PFSK-1 (cell line): Measurements from ENCODE around the gene ZNF425. TPM values are rescaled to one million over a fixed set of nuclear protein-coding genes. Genes with fewer than 3 reads are reported as not detected.

Experiments
- FOXP2 ChIP-seq: optimal IDR thresholded peaks from 2 replicates; pipeline ENCODE3; 2011; ENCODE audit warnings: borderline replicate concordance, control low read depth, inconsistent platforms; ENCODE audit not compliant: insufficient read depth; ENCODE audit errors: extremely low read length, extremely low read depth
- POLR2AphosphoS5 ChIP-seq: IDR thresholded peaks from 2 replicates; pipeline ENCODE4 v1.6.1; 2012; ENCODE audit warnings: low read depth, mild to moderate bottlenecking, control low read depth, low read length, moderate library complexity
- SIN3A ChIP-seq: IDR thresholded peaks from 2 replicates; pipeline ENCODE4 v1.6.1; 2012; ENCODE audit warnings: mild to moderate bottlenecking, low read length, moderate library complexity, borderline replicate concordance; ENCODE audit not compliant: insufficient read depth
- TAF1 ChIP-seq: IDR thresholded peaks from 2 replicates; pipeline ENCODE4 v1.6.1; 2012; ENCODE audit warnings: low read length, control low read depth, borderline replicate concordance; ENCODE audit not compliant: insufficient read depth
- polyA plus RNA-seq: library from polyadenylated mRNA; unstranded; fragments of >200 nt; gene quantifications from one replicate; pipeline ENCODE4 v1.2.1, GENCODE V29; 2012; ENCODE audit warnings: low read depth, missing spikeins; ENCODE audit not compliant: insufficient read length
- TF ChIP-seq, protein P1 (sequence below), 2 experiments: IDR thresholded peaks; 2 replicates each; pipeline versions ENCODE4 v1.6.1 to v1.8.0; 2011 to 2012; ENCODE audit warnings: low read depth in 2 of 2, low read length in 2 of 2, control low read depth in 1 of 2, inconsistent platforms in 1 of 2, mild to moderate bottlenecking in 1 of 2, moderate library complexity in 1 of 2; ENCODE audit not compliant: insufficient read depth in 1 of 2

Gene ZNF425, protein sequence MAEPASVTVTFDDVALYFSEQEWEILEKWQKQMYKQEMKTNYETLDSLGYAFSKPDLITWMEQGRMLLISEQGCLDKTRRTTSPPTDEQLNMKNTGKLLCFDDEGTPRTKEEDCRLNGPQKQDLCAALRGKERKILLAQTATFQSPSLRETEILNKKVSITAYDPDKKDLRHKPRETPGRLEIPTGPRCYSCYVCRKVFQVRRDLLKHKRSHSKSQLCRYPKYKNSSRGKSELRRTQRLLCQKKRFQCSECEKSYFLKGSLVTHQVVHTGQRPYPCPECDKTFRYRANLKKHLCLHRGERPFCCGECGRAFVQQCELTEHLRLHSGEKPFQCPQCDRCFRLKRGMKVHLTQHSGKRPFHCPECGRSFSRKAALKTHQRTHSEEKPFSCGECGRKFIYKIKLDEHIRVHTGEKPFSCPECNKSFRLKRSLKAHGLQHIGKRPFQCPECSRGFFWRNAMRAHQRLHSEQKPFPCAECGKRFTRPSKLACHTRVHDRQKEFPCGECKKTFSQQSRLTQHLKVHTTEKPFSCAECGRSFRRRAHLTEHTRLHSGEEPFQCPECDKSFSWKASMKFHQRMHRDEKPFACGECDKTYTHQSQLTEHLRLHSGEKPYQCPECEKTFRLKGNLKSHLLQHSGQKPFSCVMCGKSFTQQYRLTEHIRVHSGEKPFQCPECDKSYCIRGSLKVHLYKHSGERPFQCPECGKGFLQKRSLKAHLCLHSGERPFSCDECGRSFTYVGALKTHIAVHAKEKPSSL
- polyA plus RNA-seq: 2.0 TPM

DNA sequence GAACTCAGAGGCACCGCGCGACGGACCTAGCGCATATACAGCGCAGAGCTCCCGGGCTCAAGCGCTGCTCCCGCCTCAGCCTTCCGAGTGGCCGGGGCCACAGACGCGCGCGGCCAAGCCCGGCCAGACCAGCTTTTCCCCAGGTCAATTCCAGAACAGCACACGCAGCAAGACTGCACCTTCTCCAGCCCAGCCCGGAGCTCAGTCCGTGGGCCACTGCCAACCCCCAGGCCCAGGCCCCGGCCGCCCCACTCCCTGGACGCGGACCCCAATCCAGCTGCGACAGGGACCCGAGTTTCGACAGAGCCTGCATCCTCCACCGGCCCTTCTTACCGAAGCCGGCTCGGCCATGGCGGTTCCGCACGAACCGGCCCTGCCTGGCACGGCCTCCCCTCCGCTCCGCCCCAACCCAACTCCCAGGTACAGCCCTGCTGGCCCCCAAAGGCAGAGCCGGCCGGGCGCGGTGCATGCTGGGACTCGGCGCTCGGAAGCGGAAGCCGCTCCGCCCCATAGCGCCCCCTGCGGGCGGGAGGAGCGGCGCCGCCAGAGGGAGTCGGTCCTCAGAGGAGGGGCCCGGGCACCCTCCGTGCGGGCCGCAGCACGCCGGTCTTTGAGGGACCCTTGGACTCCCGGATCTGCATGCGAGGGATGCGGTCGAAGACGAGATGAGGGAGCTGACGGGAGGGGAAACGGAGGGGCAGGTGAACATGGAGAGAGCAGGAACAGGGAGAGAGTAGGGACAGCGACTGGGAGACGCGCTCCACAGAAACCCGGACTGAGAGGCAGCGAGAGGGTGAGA, at the start of gene ZNF425:
ZNF425 (minus strand) TSS at position 462 of the 799 bp plus-strand sequence; CDS start at position 351, 111 bp downstream.
- TF ChIP-seq SIN3A (no peak), FOXP2 (peak; percentile 86), POLR2AphosphoS5 (peak; percentile 95), TAF1 (peak; percentile 87; the same call in 1 of the 2 replicates)
- TF ChIP-seq, protein P1, sequence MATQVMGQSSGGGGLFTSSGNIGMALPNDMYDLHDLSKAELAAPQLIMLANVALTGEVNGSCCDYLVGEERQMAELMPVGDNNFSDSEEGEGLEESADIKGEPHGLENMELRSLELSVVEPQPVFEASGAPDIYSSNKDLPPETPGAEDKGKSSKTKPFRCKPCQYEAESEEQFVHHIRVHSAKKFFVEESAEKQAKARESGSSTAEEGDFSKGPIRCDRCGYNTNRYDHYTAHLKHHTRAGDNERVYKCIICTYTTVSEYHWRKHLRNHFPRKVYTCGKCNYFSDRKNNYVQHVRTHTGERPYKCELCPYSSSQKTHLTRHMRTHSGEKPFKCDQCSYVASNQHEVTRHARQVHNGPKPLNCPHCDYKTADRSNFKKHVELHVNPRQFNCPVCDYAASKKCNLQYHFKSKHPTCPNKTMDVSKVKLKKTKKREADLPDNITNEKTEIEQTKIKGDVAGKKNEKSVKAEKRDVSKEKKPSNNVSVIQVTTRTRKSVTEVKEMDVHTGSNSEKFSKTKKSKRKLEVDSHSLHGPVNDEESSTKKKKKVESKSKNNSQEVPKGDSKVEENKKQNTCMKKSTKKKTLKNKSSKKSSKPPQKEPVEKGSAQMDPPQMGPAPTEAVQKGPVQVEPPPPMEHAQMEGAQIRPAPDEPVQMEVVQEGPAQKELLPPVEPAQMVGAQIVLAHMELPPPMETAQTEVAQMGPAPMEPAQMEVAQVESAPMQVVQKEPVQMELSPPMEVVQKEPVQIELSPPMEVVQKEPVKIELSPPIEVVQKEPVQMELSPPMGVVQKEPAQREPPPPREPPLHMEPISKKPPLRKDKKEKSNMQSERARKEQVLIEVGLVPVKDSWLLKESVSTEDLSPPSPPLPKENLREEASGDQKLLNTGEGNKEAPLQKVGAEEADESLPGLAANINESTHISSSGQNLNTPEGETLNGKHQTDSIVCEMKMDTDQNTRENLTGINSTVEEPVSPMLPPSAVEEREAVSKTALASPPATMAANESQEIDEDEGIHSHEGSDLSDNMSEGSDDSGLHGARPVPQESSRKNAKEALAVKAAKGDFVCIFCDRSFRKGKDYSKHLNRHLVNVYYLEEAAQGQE (IDR thresholded peaks at IDR 0.05; ENCODE audit: insufficient read depth in 1 of 2, low read depth in 2 of 2, low read length in 2 of 2): no peak; a peak in 1 of 4 replicates

DNA sequence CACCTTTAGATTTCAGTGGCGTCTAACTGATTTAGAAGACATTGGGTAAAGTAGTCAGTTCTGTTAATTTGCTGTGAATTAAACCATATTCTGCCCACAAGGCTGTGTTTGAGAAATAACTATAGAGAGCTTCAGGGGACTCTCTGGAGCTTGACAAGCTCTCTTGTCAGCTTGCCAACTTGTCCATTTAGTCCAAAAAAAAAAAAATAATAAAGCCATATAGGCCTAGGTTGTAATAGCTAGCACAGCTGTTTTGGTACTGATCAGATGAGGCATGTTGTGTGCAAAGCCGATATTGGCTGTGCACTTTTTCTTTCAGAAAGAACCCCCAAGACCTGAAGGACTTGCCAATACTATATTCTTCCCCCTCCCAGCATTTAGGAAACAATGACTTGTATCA, 49.0 kb upstream of the ZNF425 start:
- TF ChIP-seq TAF1 (no peak), SIN3A (no peak), POLR2AphosphoS5 (no peak), FOXP2 (no peak)
- TF ChIP-seq, protein P1 (IDR thresholded peaks at IDR 0.05; ENCODE audit: insufficient read depth in 1 of 2, low read depth in 2 of 2, low read length in 2 of 2): no peak

DNA sequence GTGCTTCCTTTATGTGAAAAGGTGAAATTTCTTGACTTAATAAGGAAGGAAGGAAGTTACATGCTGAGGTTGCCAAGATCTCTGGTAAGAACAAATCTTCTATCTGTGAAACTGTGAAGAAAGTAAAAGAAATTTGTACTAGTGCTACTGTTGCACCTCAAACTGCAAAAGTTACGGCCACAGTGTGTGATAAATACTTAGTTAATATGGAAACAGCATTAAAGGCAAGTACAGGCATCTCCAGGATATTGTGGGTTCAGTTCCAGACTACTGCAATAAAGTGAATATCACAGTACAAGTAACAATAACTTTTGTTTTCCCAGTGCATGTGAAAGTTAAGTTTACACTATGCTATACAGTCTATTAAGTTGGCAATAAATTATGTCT, 46.4 kb upstream of the ZNF425 start:
- TF ChIP-seq, protein P1 (IDR thresholded peaks at IDR 0.05; ENCODE audit: insufficient read depth in 1 of 2, low read depth in 2 of 2, low read length in 2 of 2): no peak
- TF ChIP-seq SIN3A (no peak), FOXP2 (no peak), TAF1 (no peak), POLR2AphosphoS5 (no peak)

DNA sequence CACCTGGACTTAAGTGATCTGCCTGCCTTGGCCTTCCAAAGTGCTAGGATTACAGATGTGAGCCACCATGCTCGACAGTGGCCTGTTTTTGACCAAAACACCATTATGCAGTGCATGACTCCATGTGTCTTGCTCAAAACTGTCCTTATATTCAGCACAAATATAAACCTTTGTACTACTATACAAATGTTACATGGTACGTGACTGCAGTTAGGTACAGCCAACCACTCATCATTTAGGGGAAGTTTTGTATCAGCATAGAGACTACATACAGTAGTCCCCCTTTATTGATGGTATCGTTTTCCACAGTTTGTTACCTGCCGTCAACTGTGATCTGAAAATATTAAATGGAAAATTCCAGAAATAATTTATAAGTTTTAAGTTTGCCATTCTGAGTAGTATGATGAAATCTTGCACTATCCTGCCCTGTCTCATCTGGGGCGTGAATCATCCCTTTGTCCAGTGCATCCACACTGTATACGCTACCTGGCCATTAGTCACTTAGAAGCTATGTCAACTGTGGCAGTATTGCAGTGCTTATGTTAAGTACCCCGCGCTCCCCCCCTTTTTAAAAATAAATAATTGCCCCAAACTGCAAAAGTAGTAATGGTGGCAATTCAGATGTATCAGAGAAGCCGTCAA, 45.9 kb upstream of the ZNF425 start:
- TF ChIP-seq SIN3A (no peak), TAF1 (no peak), FOXP2 (no peak), POLR2AphosphoS5 (no peak)
- TF ChIP-seq, protein P1 (IDR thresholded peaks at IDR 0.05; ENCODE audit: insufficient read depth in 1 of 2, low read depth in 2 of 2, low read length in 2 of 2): no peak
